GM12891 (cell line): ENCODE measurements around the gene UIMC1.

Experiments used
- DNase-seq: peaks from one replicate; pipeline ENCODE4 v3.0.0; 2011; ENCODE audit warnings: low spot score; ENCODE audit not compliant: insufficient read length
- FAIRE-seq: peaks from 2 replicates; lab custom pipeline; 2011; peaks lifted over from hg19 to GRCh38; lab: Jason Lieb, UNC
- PAX5 ChIP-seq: IDR thresholded peaks from 2 replicates; pipeline ENCODE4 v1.6.1; 2011; ENCODE audit warnings: low read length, moderate library complexity, mild to moderate bottlenecking; ENCODE audit not compliant: insufficient read depth, severe bottlenecking
- POLR2A ChIP-seq: IDR thresholded peaks from 2 replicates; pipeline ENCODE4 v1.6.1; 2011; ENCODE audit warnings: low read depth, low read length, control low read depth
- POLR2AphosphoS5 ChIP-seq: IDR thresholded peaks from 2 replicates; pipeline ENCODE4 v1.6.1; 2011; ENCODE audit warnings: low read depth, low read length, control low read depth
- POU2F2 ChIP-seq: IDR thresholded peaks from 2 replicates; pipeline ENCODE4 v1.6.1; 2011; ENCODE audit warnings: low read depth, mild to moderate bottlenecking, control low read depth, low read length, moderate library complexity
- SPI1 ChIP-seq: IDR thresholded peaks from 2 replicates; pipeline ENCODE4 v1.6.1; 2011; ENCODE audit warnings: low read depth, low read length, control low read depth
- TAF1 ChIP-seq: IDR thresholded peaks from 2 replicates; pipeline ENCODE4 v1.6.1; 2011; ENCODE audit warnings: low read depth, low read length, control low read depth

Gene UIMC1

DNA sequence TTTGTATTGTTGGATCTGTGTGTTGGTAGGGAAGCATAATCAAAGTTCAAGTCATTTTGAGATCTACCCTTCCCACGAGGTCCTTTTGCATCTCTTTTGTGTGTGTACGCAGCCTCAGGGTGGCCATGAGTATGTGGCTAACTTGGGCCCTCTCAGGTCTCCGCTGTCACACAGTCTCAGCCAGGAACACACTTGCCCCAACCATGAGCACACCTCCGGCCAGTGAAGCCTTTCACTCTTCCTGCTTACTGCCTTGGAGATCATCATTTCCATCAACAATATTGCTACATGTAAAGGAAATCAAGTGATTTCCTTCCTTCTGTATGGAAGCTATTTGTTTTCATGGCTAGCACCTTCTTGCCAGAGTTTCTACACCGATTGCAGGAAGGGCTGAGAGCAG is 29.9 kb upstream of the UIMC1 start:
- FAIRE-seq (no peak), DNase-seq (no peak)
- no peak for TF ChIP-seq POLR2A
- TF ChIP-seq POU2F2 = no peak
- TF ChIP-seq POLR2AphosphoS5 = no peak
- no peak for TF ChIP-seq SPI1
- TF ChIP-seq PAX5 = no peak
- TF ChIP-seq TAF1 = no peak

DNA sequence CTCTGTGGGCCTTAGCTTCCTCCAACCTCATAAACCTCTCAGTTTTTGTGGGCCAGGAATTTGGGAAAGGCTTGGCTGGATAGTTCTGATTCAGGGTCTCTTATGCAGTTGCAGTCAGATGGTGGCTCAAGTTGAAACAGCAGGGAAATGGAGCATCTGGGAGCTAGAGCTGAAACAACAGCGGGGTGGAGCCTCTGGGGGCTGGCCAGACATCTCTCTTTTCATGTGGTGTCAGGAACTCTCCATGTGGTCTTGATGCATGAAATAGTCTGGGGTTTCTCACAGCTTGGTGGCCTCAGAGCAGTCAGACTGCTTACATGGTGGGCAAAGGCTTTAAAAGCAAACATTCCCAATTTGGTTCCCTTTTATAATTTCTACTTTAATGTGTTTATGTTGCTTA is 29.4 kb upstream of the UIMC1 start:
- FAIRE-seq (no peak), DNase-seq (no peak)
- TF ChIP-seq SPI1 (no peak), POLR2A (no peak), POU2F2 (no peak), PAX5 (no peak), TAF1 (no peak), POLR2AphosphoS5 (no peak)

DNA sequence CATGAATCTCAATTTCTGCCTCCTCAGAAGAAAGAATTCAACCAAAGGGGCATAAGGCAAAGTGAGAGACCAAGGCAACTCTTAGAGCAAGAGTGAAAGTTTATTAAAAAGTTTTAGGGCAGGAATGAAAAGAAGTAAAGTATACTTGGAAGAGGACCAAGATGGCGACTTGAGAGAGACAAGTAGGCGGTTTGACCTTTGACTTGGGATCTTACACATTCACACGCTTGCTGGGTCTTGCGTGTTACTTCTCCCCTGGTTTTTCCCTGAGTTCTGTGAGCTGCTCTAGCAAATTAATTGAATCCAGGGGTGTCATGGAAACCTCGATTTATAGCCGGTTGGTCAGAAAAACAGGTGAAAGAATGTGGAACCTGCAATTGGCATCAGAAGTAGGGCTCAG is 22.9 kb upstream of the UIMC1 start:
- TF ChIP-seq POLR2AphosphoS5 (no peak), POLR2A (no peak), PAX5 (no peak), POU2F2 (no peak), TAF1 (no peak), SPI1 (no peak)
- no peak for FAIRE-seq
- no peak for DNase-seq

DNA sequence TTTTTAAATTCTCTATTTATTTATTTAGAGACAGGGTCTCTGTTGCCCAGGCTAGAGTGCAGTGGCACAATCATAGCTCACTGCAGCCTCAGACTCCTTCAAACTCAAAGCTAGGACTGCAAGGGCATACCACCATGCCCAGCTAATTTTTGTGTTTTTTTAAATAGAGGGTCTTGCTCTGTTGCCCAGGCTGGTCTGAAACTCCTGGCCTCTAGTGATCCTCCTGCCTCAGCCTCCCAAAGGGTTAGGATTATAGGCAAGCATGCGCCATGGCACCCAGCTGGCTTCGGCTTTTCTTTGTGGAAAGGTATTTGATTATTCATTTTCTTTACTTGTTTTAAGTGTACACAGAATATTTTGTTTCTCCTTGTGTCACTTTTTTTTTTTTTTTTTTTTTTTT is 21.1 kb upstream of the UIMC1 start:
- FAIRE-seq (no peak), DNase-seq (no peak)
- TF ChIP-seq TAF1 = no peak
- no peak for TF ChIP-seq POLR2AphosphoS5
- TF ChIP-seq POU2F2 = no peak
- no peak for TF ChIP-seq POLR2A
- TF ChIP-seq PAX5 = no peak
- no peak for TF ChIP-seq SPI1

DNA sequence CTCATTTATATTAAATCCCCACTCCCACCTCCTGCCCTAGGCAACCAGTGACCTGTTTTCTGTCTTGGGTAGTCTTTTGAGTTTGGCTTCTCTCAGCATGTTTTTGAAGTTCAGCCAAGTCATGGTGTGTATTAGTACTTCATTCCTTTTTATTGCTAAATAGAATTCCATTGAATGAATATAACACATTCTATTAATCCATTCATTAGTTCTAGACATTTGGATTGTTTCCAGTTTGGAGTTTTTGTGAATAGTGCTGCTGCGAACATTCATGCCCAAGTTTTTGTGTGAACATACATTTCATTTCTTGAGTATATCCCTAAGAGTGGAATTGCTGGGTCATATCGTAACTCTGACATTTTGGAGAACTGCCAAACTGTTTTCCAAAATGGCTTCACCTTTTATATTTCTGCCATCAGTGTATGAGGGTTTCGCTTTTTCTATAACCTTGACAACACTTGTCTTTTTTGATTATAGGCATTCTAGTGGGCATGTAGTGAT is 18.6 kb upstream of the UIMC1 start:
- FAIRE-seq (no peak), DNase-seq (no peak)
- TF ChIP-seq POLR2AphosphoS5 = no peak
- TF ChIP-seq POLR2A = no peak
- TF ChIP-seq SPI1 = no peak
- TF ChIP-seq PAX5 = no peak
- no peak for TF ChIP-seq POU2F2
- TF ChIP-seq TAF1 = no peak

DNA sequence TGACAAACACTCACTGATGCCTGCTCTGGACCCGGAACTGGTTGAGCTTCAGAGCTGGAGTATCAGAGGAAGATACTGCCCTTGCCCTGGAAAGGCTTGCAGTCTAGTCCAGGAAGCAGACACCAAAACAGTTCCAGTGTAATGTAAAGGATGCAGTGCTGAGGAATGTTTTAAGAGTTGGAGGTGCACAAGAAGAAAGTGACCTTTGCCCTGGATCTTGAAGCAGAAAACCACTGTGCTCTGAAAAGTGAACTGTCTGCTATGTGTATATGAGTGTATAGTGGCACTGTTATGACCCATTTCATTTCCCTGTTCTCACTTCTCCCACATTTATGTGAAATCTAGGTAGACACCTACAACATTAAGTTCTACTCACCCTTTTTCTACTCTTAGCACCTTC is 18.0 kb upstream of the UIMC1 start:
- FAIRE-seq (no peak), DNase-seq (no peak)
- TF ChIP-seq PAX5 (no peak), POU2F2 (no peak), POLR2AphosphoS5 (no peak), POLR2A (no peak), SPI1 (no peak), TAF1 (no peak)

DNA sequence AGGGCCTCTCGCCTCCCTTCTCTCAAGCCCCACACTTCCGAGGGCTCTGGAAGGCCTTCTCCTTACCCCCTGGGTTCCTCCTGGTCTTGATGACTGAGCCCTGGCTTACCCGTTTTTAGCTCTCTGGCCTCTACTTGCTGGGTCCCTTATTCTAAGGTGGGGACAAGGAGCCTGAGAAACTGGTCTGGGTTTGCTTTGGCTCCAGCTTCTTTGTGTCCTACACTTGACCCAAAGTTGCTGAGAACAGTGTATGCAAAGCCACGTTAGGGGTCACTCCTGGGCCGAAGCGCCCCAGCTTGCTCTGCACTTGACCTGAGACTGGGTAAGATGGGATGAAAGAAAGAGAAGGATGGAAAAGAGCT is 16.7 kb upstream of the UIMC1 start:
- DNase-seq (no peak), FAIRE-seq (no peak)
- TF ChIP-seq POLR2AphosphoS5 (no peak), SPI1 (no peak), TAF1 (no peak), POU2F2 (no peak), POLR2A (no peak), PAX5 (no peak)

DNA sequence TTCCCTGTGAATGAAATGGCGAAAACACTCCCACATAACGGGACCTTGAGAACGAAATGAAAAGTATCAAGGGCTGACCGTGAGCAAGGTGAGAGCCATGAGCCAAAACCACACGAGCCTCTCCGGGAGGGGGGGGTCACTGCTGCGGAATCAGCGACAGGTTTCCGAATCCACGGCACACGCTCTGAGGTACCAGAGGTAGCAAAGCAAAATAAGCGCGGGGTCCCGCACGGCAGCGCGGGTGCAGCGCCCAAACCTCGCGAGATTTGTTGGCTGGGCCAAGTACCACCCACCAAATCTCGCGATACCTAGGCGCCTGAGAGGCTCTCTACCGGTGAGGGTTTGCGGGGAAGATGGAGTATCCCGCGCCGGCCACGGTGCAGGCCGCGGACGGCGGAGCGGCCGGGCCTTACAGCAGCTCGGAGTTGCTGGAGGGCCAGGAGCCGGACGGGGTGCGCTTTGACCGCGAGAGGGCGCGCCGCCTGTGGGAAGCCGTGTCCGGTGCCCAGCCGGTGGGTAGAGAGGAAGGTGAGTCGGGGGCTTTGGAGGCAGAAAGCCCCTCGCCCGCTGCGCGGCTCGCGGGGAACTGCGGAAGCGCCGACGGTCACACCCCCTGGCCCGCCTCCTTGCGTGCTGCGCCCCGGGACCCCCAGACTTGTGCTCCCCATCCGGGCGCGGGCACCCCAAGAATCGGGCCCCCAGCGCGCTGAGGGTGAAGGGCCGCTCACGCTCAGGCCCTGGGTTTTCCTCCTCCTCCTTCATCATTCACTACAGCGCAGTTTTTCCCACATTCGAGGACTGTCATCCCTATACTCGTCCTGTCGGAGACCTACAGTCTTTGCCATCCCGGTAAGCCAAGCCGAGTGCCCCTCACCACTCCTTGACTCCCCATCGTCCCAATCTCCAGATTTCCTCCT is 16.1 kb upstream of the UIMC1 start, which contains the start of gene ZNF346:
Gene ZNF346 (plus strand): TSS at position 311 of the 917 bp plus-strand sequence. CDS start 43 bp downstream, at position 354.
- peak; percentile 86 for FAIRE-seq
- DNase-seq = peak; percentile 98
- no peak for TF ChIP-seq PAX5
- TF ChIP-seq SPI1 = no peak
- TF ChIP-seq TAF1 = peak; percentile 84
- peak; percentile 92 for TF ChIP-seq POLR2A
- TF ChIP-seq POLR2AphosphoS5 = peak; percentile 84
- TF ChIP-seq POU2F2 = no peak

DNA sequence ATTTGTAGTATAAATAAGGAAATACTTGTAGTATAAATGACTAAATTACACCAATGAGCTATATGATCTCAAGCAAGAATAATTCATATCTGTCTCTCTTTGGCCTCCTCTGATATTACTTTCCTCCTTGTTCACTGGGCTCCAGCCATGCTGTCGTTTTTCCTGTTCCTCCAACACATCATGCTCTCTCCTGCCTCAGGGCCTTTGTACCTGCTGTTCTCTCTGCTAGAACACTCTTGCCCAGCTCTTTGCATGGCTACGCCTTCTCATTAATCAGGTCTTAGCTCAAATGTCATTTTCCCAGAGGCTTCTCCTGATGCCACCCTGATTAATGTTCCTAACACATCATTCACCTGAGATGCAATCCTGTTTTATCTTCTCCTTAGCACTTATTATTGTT is 13.5 kb upstream of the UIMC1 start:
- DNase-seq = no peak
- FAIRE-seq = no peak
- TF ChIP-seq SPI1 (no peak), POLR2A (no peak), POLR2AphosphoS5 (no peak), PAX5 (no peak), POU2F2 (no peak), TAF1 (no peak)
